NCI-H1436 treated with DMSO at 0.1 percent for 48 hours (cell line): ENCODE data around the gene TBC1D3E.
"Not testable (repeated sequence)": the region's sequence is repeated elsewhere in the genome, so short reads cannot be mapped to it uniquely, and the experiment has no call there.

Experiments used
- DNase-seq: peaks from one replicate; lab custom pipeline; 2025; lab: John Stamatoyannopoulos, UW

The TBC1D3E gene

DNA sequence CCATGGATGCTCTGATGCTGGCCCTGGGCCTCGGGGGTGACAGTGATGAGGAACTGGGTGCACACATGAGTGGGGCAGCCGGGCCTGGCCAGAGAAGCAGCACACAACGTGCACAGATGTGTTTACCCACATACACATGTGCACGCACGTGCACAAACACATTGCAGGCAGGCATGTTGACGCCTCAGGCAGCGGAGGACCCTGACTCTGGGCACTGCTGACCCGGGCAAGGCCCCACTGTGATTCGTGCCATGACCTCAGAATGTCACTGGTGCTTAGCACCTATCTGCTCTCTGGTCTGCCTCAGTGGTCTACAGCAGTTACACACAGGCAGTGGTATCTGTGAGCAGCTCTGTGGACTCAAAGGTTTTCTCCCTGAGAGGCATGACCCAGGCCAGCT lies at the start of gene TBC1D3E:
TSS of gene TBC1D3E (plus strand) at position 301 of the 400 bp plus-strand sequence. CDS start 1,545 bp downstream, outside the sequence.
- DNase-seq: not testable (repeated sequence)

- DNase-seq: not testable (repeated sequence)
These were observed 40.4 kb upstream of the TBC1D3E start for GRCh38 chr17:38087344-38087743.

- not testable (repeated sequence) for DNase-seq
These were observed 39.6 kb upstream of the TBC1D3E start for GRCh38 chr17:38088120-38088519.

GRCh38 chr17:38094059-38094694 lies 33.6 kb upstream of the TBC1D3E start:
- not testable (repeated sequence) for DNase-seq

DNA sequence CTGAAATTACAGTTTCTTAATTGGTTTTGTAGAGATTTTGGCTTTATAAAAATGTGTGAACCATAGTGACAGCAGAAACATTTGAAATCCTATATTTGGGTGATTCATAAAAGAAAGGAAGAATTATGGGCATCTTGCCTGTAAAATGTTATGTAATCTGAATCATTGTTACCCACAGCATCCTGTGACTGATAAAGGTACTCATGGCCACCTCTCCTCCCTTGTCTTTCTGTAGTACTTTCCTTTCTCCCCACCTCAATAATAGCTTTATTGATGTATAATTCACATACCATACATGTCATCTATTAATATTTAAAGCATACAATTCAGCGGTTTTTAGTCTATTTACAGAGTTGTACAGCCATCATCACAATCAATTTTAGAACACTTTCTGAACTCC lies 28.5 kb upstream of the TBC1D3E start:
- not testable (repeated sequence) for DNase-seq

GRCh38 chr17:38119829-38120228 lies 7.9 kb upstream of the TBC1D3E start:
- DNase-seq: not testable (repeated sequence)

- not testable (repeated sequence) for DNase-seq
These were observed 7.1 kb downstream of the TBC1D3E start for GRCh38 chr17:38134860-38135259.
